ENCODE results near the gene KMT2E. TPM values are rescaled to one million over a fixed set of nuclear protein-coding genes. Genes with fewer than 3 reads are reported as not detected.

The KMT2E gene
- total RNA-seq, 1 experiment from 2014 or later = 52.3 TPM

- TF ChIP-seq STAT6 (CRISPR knock-in tag; conservative IDR thresholded peaks at IDR 0.05; ENCODE audit: low read depth) = no peak
These were observed 85.0 kb downstream of the KMT2E start (continued) for GRCh38 chr7:105098863-105099515.

DNA sequence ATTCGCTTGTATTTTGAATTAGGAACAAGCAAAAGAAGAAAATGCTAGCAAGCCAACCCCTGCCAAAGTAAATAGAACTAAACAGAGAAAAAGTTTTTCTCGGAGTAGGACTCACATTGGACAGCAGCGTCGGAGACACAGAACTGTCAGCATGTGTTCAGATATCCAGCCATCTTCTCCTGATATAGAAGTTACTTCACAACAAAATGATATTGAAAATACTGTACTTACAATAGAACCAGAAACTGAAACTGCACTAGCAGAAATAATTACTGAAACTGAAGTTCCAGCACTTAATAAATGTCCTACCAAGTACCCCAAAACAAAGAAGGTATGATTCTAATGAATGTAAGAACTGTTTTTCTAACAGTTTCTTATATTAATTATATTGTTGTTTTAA, 87.9 kb downstream of the KMT2E start:
- Mint-ChIP-seq H3K4me3 (no peak overlapping the region), H3K9me3 (no peaks in the 10 kb centered on the region), H3K27me3 (ENCODE audit: low read depth) (no peaks in the 10 kb centered on the region), H3K4me1 (0 out of 2 replicates have a peak, but pooled peaks cover 2% of the 10 kb centered on the region), H3K27ac (no peak overlapping the region), H3K36me3 (peaks cover 51% of the 10 kb centered on the region)
- CTCF ChIA-PET = no interaction called here
- POLR2A ChIA-PET = no interaction called here
- ATAC-seq (no peak), DNase-seq (ENCODE audit: low spot score) (no peak)
- TF ChIP-seq TCF7 (CRISPR knock-in tag; IDR thresholded peaks at IDR 0.05; ENCODE audit: low read depth) (no peak), ZNF423 (CRISPR knock-in tag; IDR thresholded peaks at IDR 0.05) (no peak), SOX15 (CRISPR knock-in tag; IDR thresholded peaks at IDR 0.05) (no peak), GTF2I (CRISPR knock-in tag; conservative IDR thresholded peaks at IDR 0.05) (no peak), SMAD3 (CRISPR knock-in tag; IDR thresholded peaks at IDR 0.05; ENCODE audit: borderline replicate concordance) (no peak), FOXK1 (CRISPR knock-in tag; IDR thresholded peaks at IDR 0.05) (no peak), HMGA2 (CRISPR knock-in tag; IDR thresholded peaks at IDR 0.05) (no peak), NFYB (CRISPR knock-in tag; conservative IDR thresholded peaks at IDR 0.05; ENCODE audit: low read depth) (no peak), MXD4 (CRISPR knock-in tag; IDR thresholded peaks at IDR 0.05; ENCODE audit: borderline replicate concordance) (no peak), ZBTB43 (CRISPR knock-in tag; IDR thresholded peaks at IDR 0.05) (no peak), HMGXB4 (CRISPR knock-in tag; IDR thresholded peaks at IDR 0.05) (no peak), E2F4 (CRISPR knock-in tag; IDR thresholded peaks at IDR 0.05; ENCODE audit: borderline replicate concordance, low read depth) (no peak)
- TF ChIP-seq, protein P1, sequence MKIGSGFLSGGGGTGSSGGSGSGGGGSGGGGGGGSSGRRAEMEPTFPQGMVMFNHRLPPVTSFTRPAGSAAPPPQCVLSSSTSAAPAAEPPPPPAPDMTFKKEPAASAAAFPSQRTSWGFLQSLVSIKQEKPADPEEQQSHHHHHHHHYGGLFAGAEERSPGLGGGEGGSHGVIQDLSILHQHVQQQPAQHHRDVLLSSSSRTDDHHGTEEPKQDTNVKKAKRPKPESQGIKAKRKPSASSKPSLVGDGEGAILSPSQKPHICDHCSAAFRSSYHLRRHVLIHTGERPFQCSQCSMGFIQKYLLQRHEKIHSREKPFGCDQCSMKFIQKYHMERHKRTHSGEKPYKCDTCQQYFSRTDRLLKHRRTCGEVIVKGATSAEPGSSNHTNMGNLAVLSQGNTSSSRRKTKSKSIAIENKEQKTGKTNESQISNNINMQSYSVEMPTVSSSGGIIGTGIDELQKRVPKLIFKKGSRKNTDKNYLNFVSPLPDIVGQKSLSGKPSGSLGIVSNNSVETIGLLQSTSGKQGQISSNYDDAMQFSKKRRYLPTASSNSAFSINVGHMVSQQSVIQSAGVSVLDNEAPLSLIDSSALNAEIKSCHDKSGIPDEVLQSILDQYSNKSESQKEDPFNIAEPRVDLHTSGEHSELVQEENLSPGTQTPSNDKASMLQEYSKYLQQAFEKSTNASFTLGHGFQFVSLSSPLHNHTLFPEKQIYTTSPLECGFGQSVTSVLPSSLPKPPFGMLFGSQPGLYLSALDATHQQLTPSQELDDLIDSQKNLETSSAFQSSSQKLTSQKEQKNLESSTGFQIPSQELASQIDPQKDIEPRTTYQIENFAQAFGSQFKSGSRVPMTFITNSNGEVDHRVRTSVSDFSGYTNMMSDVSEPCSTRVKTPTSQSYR (CRISPR knock-in tag; IDR thresholded peaks at IDR 0.05) = no peak
- TF ChIP-seq, protein P2, sequence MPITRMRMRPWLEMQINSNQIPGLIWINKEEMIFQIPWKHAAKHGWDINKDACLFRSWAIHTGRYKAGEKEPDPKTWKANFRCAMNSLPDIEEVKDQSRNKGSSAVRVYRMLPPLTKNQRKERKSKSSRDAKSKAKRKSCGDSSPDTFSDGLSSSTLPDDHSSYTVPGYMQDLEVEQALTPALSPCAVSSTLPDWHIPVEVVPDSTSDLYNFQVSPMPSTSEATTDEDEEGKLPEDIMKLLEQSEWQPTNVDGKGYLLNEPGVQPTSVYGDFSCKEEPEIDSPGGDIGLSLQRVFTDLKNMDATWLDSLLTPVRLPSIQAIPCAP (CRISPR knock-in tag; IDR thresholded peaks at IDR 0.05) = no peak
- TF ChIP-seq, protein P3, sequence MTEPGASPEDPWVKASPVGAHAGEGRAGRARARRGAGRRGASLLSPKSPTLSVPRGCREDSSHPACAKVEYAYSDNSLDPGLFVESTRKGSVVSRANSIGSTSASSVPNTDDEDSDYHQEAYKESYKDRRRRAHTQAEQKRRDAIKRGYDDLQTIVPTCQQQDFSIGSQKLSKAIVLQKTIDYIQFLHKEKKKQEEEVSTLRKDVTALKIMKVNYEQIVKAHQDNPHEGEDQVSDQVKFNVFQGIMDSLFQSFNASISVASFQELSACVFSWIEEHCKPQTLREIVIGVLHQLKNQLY (CRISPR knock-in tag; IDR thresholded peaks at IDR 0.05) = no peak
